OCI-LY7 (cell line): ENCODE data around the gene TPD52L2.

Source experiments
- EZH2phosphoT487 ChIP-seq: fragments of 200-600 bp; sonication (generic); IDR thresholded peaks from 2 replicates; pipeline ENCODE4 v1.6.1; 2018; ENCODE audit warnings: low read depth, borderline replicate concordance, mild to moderate bottlenecking, mixed run types, antibody characterized with exemption, low read length, moderate library complexity, mixed read lengths
- TF ChIP-seq, protein P1 (sequence below): fragments of 200-600 bp; sonication (generic); conservative IDR thresholded peaks from 2 replicates; pipeline ENCODE4 v1.5.1; 2014; ENCODE audit warnings: mild to moderate bottlenecking, antibody characterized with exemption, low read length, moderate library complexity, mixed read lengths

GRCh38 chr20:63861981-63862901 is 2.8 kb upstream of the TPD52L2 start:
- TF ChIP-seq, protein P1, sequence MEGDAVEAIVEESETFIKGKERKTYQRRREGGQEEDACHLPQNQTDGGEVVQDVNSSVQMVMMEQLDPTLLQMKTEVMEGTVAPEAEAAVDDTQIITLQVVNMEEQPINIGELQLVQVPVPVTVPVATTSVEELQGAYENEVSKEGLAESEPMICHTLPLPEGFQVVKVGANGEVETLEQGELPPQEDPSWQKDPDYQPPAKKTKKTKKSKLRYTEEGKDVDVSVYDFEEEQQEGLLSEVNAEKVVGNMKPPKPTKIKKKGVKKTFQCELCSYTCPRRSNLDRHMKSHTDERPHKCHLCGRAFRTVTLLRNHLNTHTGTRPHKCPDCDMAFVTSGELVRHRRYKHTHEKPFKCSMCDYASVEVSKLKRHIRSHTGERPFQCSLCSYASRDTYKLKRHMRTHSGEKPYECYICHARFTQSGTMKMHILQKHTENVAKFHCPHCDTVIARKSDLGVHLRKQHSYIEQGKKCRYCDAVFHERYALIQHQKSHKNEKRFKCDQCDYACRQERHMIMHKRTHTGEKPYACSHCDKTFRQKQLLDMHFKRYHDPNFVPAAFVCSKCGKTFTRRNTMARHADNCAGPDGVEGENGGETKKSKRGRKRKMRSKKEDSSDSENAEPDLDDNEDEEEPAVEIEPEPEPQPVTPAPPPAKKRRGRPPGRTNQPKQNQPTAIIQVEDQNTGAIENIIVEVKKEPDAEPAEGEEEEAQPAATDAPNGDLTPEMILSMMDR = no peak
- TF ChIP-seq EZH2phosphoT487 = no peak
